HG02678 (cell line): ENCODE measurements around the gene DSCAM.
"Not testable (repeated sequence)": the region's sequence is repeated elsewhere in the genome, so short reads cannot be mapped to it uniquely, and the experiment has no call there.

Source experiments
- ATAC-seq: cut with Tn5 transposase; IDR thresholded peaks from one replicate; pipeline ENCODE4 v1.9.1; 2021; ENCODE audit warnings: mild to moderate bottlenecking, moderate library complexity; ENCODE audit not compliant: unreplicated experiment

The DSCAM gene

GRCh38 chr21:40340357-40340756, 506.6 kb downstream of the DSCAM start:
- ATAC-seq = no peak

- no peak for ATAC-seq
These were observed 507.9 kb downstream of the DSCAM start for GRCh38 chr21:40339050-40339449.

DNA sequence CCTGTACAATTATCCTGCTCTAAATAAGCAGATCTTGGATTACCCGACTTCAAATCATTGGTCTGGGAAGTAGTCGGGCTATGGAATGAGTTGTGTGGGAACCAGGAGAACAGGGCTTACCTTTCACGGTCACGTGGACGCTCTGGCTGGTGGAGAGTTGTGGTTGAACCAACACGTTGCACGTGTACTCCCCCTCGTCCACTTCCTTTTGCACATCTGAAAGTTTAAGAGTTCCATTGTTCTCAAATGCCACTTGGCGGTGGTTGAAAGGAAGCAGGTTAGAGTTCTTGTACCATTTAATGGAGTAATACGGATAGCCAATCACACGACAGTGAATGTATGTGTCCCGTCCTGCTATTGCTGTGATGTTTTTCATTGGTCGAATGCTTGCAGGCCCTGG, 509.0 kb downstream of the DSCAM start:
- no peak for ATAC-seq

DNA sequence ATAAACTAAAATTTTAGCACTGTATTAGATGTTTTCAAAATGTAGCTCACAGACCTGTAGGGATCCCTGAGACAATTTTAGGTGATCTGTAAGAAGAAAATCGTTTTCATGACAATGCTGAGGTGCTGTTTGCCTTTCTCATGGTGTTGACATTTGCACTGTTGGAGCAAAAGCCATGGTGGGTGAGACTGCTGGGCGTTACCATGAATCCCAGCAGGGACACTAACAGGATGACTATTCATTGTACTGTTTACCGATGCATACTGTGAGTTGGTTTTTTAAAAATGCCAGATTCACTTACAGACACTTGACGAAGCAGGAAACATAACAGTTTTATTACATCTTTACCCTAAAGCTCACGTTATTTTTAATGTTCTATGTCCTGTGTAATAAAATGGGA, 511.3 kb downstream of the DSCAM start:
- no peak for ATAC-seq

GRCh38 chr21:40334159-40334558, 512.8 kb downstream of the DSCAM start:
- ATAC-seq = no peak

GRCh38 chr21:40333731-40334130, 513.2 kb downstream of the DSCAM start:
- no peak for ATAC-seq

DNA sequence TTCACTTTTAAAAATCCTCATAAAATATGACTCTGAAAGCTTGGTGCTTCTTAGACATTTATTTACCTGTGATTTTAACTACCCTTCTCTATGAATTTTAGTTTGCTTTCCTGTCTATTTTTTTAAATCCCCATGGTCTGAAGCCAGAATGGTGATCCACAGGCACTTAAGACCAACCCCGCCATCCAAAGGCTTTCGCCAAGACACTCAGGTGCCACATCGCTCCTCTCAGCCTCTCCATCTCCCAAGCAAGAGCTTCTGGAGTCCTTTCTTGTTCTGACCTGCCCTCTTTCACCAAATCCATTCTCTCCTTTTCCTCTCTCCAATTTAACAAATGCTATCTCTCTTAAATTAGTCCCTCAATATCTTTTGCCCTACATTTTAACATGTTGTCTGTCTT, 515.2 kb downstream of the DSCAM start:
- ATAC-seq = no peak

- no peak for ATAC-seq
These were observed 515.8 kb downstream of the DSCAM start for GRCh38 chr21:40331172-40331571.

- ATAC-seq = no peak
These were observed 522.6 kb downstream of the DSCAM start for GRCh38 chr21:40324389-40324788.

GRCh38 chr21:40320718-40321117, 526.2 kb downstream of the DSCAM start:
- ATAC-seq = not testable (repeated sequence)

GRCh38 chr21:40318371-40318770, 528.6 kb downstream of the DSCAM start:
- ATAC-seq = no peak

DNA sequence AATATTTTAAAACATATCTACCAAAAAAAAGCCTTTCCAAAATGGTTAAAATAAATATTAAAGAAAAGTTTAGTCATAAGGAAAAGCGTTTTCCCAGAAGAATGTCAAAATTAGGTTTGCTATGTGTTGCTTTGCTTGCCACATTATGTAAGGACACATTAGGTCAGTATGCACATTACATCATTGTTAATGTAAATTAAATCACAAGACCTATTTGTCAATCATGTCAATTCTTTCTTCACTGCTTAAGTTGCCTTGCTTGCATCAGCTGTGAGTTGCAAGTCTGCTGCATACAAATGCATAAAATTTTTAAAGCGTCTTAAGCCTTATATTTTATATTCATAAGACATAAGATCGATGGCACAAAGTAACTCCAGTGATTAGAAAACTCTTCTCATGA, 530.9 kb downstream of the DSCAM start:
- ATAC-seq = no peak

DNA sequence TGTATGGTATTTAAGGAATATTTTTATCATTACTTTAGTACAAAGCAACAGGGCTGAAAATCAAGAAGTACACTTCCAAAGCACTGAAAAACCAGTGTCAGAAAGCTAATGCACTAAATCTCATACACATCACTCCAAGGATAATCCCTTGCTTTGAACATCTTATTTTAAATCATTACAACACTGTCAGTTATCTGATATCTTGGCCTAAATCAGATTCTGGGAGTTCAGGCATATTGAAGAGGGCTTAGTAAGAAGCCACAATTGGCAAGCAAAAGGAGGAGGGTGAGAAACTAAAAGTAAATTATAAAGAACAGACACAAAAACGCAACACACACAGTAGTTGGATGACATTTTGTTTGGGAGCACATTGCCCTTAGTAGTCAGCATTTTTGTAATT, 531.3 kb downstream of the DSCAM start:
- ATAC-seq = no peak

GRCh38 chr21:40313260-40313659, 533.7 kb downstream of the DSCAM start:
- no peak for ATAC-seq

GRCh38 chr21:40300300-40300699, 546.7 kb downstream of the DSCAM start:
- ATAC-seq = no peak

GRCh38 chr21:40299451-40299850, 547.5 kb downstream of the DSCAM start:
- ATAC-seq = no peak

DNA sequence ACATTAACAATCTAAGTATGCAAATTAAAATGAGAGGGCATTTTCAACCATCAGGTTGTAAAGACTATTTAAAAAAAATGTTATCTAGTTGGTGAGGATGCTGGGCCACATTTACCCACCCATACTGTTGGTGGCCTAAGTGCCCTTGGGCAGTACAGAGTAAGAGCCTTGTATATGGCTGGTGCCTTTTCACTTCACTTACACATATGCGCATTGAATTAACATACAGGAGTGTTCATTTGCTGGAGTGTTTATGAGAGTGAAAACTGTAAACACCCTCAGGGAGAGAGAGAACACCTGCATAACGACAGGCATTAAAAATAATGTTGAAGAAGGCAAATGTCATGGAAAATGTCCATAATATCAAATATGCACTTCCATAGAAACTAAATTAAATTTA, 552.6 kb downstream of the DSCAM start:
- ATAC-seq = no peak

GRCh38 chr21:40291560-40291959, 555.4 kb downstream of the DSCAM start:
- ATAC-seq = no peak

GRCh38 chr21:40284409-40284808, 562.5 kb downstream of the DSCAM start:
- no peak for ATAC-seq

- ATAC-seq = no peak
These were observed 563.8 kb downstream of the DSCAM start for GRCh38 chr21:40282912-40283886.

- ATAC-seq = no peak
These were observed 568.6 kb downstream of the DSCAM start for GRCh38 chr21:40278345-40278744.

- ATAC-seq = no peak
These were observed 571.0 kb downstream of the DSCAM start for GRCh38 chr21:40276001-40276400.

GRCh38 chr21:40272037-40272436, 574.9 kb downstream of the DSCAM start:
- no peak for ATAC-seq
